Smooth muscle cell of the umbilical artery (primary cell): ENCODE data around the gene IARS2. TPM values are rescaled to one million over a fixed set of nuclear protein-coding genes. Genes with fewer than 3 reads are reported as not detected.

ENCODE experiments used
- total RNA-seq: library from RNA; depleted of rRNA; stranded (reverse); fragments of >200 nt; gene quantifications from 2 replicates; pipeline ENCODE4 v1.2.3, GENCODE V29; 2014

IARS2 gene
- total RNA-seq, result 95.6 and 115 TPM in 2 replicates

GRCh38 chr1:220094016-220094911 is at the start of gene IARS2:
IARS2 (plus strand) TSS chr1:220094132; CDS start chr1:220094217, 85 bp downstream.

GRCh38 chr1:220046052-220046930 is 47.6 kb upstream of the IARS2 start, which contains the start of gene EPRS1:
EPRS1 (minus strand) TSS chr1:220046505; CDS start chr1:220046388, 117 bp downstream.

GRCh38 chr1:220089650-220090556 is 4.0 kb upstream of the IARS2 start, which contains the start of gene BPNT1:
BPNT1 (minus strand) TSS chr1:220089788; CDS start chr1:220079846, 9,942 bp downstream.

Other genes starting within 250 kb of the IARS2 start
- under 0.01 TPM in 1 of 2 replicates, not detected in the other for gene SLC30A10, start 165.6 kb upstream of the IARS2 start, total RNA-seq
- gene EPRS1, start 47.6 kb upstream of the IARS2 start, total RNA-seq, result 209 and 288 TPM in 2 replicates
- gene BPNT1, start 4.3 kb upstream of the IARS2 start, total RNA-seq, result 27.0 and 28.6 TPM in 2 replicates
- gene RAB3GAP2, start 178.3 kb downstream of the IARS2 start, total RNA-seq, result 52.6 and 58.7 TPM in 2 replicates